Lung (tissue), 12 donors: ENCODE results near the gene HIF1AN. TPM values are rescaled to one million over a fixed set of nuclear protein-coding genes. Genes with fewer than 3 reads are reported as not detected.

Source experiments
- ATAC-seq: fragments of 200-7000 bp; cut with Tn5 transposase; one replicate; pipeline ENCODE4 v1.9.1; 2020; ENCODE audit warnings: moderate number of reproducible peaks; ENCODE audit not compliant: insufficient read depth, low FRiP score
- DNase-seq, 3 donors: peaks; one replicate each; pipeline ENCODE4 v3.0.0-alpha.2; 2013 to 2017
- H3K27ac ChIP-seq, 2 donors: one replicate each; pipeline ENCODE4 v1.5.1; 2013; ENCODE audit warnings: mild to moderate bottlenecking in 2 of 2, moderate library complexity in 2 of 2, control low read depth in 1 of 2, inconsistent platforms in 1 of 2, low read depth in 1 of 2, low read length in 1 of 2
- H3K27me3 ChIP-seq, 3 donors: one replicate each; pipeline ENCODE4 v1.5.1; 2013; ENCODE audit warnings: low read length in 2 of 3; ENCODE audit not compliant: control insufficient read depth in 3 of 3, insufficient read depth in 3 of 3
- H3K36me3 ChIP-seq, 4 donors: one replicate each; pipeline ENCODE4 v1.5.1; 2013; ENCODE audit warnings: low read length in 4 of 4, mild to moderate bottlenecking in 1 of 4, moderate library complexity in 1 of 4; ENCODE audit not compliant: control insufficient read depth in 4 of 4, insufficient read depth in 4 of 4
- H3K4me1 ChIP-seq, 5 donors: one replicate each; pipeline ENCODE4 v1.5.1; 2013; ENCODE audit warnings: low read length in 5 of 5, mild to moderate bottlenecking in 2 of 5, moderate library complexity in 1 of 5; ENCODE audit not compliant: control insufficient read depth in 5 of 5, insufficient read depth in 5 of 5
- H3K4me3 ChIP-seq: one replicate; pipeline ENCODE4 v1.5.1; 2013; ENCODE audit warnings: mild to moderate bottlenecking, control low read depth, moderate library complexity
- H3K9ac ChIP-seq, 2 donors: one replicate each; pipeline ENCODE4 v1.5.1; 2013; ENCODE audit warnings: low read length in 2 of 2, control low read depth in 1 of 2; ENCODE audit not compliant: insufficient read depth in 1 of 2
- H3K9me3 ChIP-seq, 4 donors: one replicate each; pipeline ENCODE4 v1.5.1; 2013; ENCODE audit warnings: low read length in 3 of 4, mild to moderate bottlenecking in 1 of 4, moderate library complexity in 1 of 4; ENCODE audit not compliant: control insufficient read depth in 4 of 4, insufficient read depth in 3 of 4
- CTCF ChIP-seq: IDR thresholded peaks from 2 replicates; pipeline ENCODE4 v1.5.1; 2012; ENCODE audit warnings: mild to moderate bottlenecking; ENCODE audit errors: control extremely low read depth, extremely low read depth
- WGBS, 2 donors: extraction: QIAGEN DNeasy Blood & Tissue Kit; methylation state at CpG; one replicate each; pipeline ENCODE4 v1.1.7; 2013; 5-methylcytosine and 5-hydroxymethylcytosine counted together
- polyA plus RNA-seq, 2 donors: library from polyadenylated mRNA; stranded (reverse); fragments of 200-250 nt; gene quantifications; one replicate each; pipeline ENCODE4 v1.2.1, GENCODE V29; 2013
- total RNA-seq, 2 donors: library from RNA; depleted of rRNA in 1 of 2; stranded (reverse); fragments of >200 nt in 1 of 2; gene quantifications; one replicate each; pipeline ENCODE4 v1.2.1, GENCODE V29; 2014 to 2021
- donor health status: control.
- donor health status: control.
- donor health status: Bipolar disorder and iron deficiency.
- donor health status: healthy.
- donor health status: DM: yes; HTN: yes; CAD: no.

HIF1AN gene
- total and polyA plus RNA-seq, 4 donors: 6.9 to 32.3 (median 13.6) TPM

GRCh38 chr10:100528123-100528886, 7.4 kb upstream of the HIF1AN start:
- Histone ChIP-seq H3K27me3 (no peaks in the 10 kb centered on the region), H3K9ac (peak overlapping the region in 1 of 2 donors; percentile 86), H3K9me3 (no peaks in the 10 kb centered on the region), H3K4me3 (no peak overlapping the region), H3K4me1 (peaks cover 0 to 13% (median 5%) of the 10 kb centered on the region in 5 donors), H3K27ac (no peak overlapping the region), H3K36me3 (peaks cover 7 to 28% (median 23%) of the 10 kb centered on the region in 4 donors)
- no peak for TF ChIP-seq CTCF
- DNase-seq: peak in 1 of 3 donors; percentile 4
- ATAC-seq: no peak
- 53 to 62% methylated on average over 7 of the region's 7 CpGs for WGBS, 2 donors

GRCh38 chr10:100528921-100529474, 6.7 kb upstream of the HIF1AN start:
- H3K4me1 ChIP-seq: peaks cover 0 to 13% (median 5%) of the 10 kb centered on the region in 5 donors
- peak overlapping the region; percentile 86 to 91 for H3K9ac ChIP-seq
- peak overlapping the region; percentile 90 for H3K4me3 ChIP-seq
- ATAC-seq (peak; percentile 20), DNase-seq (peak in 1 of 3 donors; percentile 10)
- H3K36me3 ChIP-seq: peaks cover 7 to 28% (median 21%) of the 10 kb centered on the region in 4 donors
- no peaks in the 10 kb centered on the region for H3K27me3 ChIP-seq
- no peak for TF ChIP-seq CTCF
- peak overlapping the region; percentile 76 to 82 for H3K27ac ChIP-seq
- H3K9me3 ChIP-seq: no peaks in the 10 kb centered on the region
- 1 to 2% methylated on average over 18 of the region's 18 CpGs for WGBS, 2 donors

- Histone ChIP-seq H3K27ac (peak within 1 kb of the TSS; percentile 76 to 82), H3K36me3 (peaks cover 4 to 22% (median 15%) of the 10 kb centered on the region in 4 donors), H3K9me3 (no peaks in the 10 kb centered on the region), H3K27me3 (no peaks in the 10 kb centered on the region), H3K9ac (peak within 1 kb of the TSS; percentile 86 to 91), H3K4me3 (peak within 1 kb of the TSS; percentile 90), H3K4me1 (peaks cover 0 to 13% (median 5%) of the 10 kb centered on the region in 5 donors)
- DNase-seq (peak; percentile 91 to 94 (median 92)), ATAC-seq (peak; percentile 88)
- no peak for TF ChIP-seq CTCF
- WGBS, 2 donors: 1 to 2% methylated on average over 43 of the region's 43 CpGs
These were observed 6.1 kb upstream of the HIF1AN start, which contains the start of gene NDUFB8 for GRCh38 chr10:100529475-100530298. Gene NDUFB8, minus strand, starts transcription at chr10:100529871. Its CDS starts 20 bp downstream, at chr10:100529851.
